ENCODE data around the gene NDC80. TPM values are rescaled to one million over a fixed set of nuclear protein-coding genes. Genes with fewer than 3 reads are reported as not detected.
"Not testable (repeated sequence)": the region's sequence is repeated elsewhere in the genome, so short reads cannot be mapped to it uniquely, and the experiment has no call there.

NDC80 gene
- 100 to 1,000 TPM in 1 of 2 donors, 10 to 100 TPM in 1; 82.0 to 113 TPM for total RNA-seq

- ATAC-seq (replicated peaks in 1 of 2) (peak; percentile 91 to 94), DNase-seq (peak; percentile 86 to 88)
- Mint-ChIP-seq H3K4me1 (ENCODE audit: low read depth) (peaks cover 59% of the 10 kb centered on the region), H3K9me3 (no peaks in the 10 kb centered on the region), H3K27ac (peak within 1 kb of the TSS; percentile 96), H3K27me3 (ENCODE audit: low read depth) (no peaks in the 10 kb centered on the region), H3K36me3 (ENCODE audit: insufficient read depth in 2 of 2) (peaks cover 20 to 35% of the 10 kb centered on the region in 2 donors), H3K4me3 (peak within 1 kb of the TSS; percentile 97 to 100)
These were observed at the start of gene NDC80, which contains the start of gene METTL4 for GRCh38 chr18:2571200-2572170. Gene NDC80 (plus strand): TSS chr18:2571557. CDS start chr18:2572986, 1,429 bp downstream. Gene METTL4 (minus strand): TSS chr18:2571505. CDS start chr18:2567216, 4,289 bp downstream.

- no peak overlapping the region for H3K4me3 Mint-ChIP-seq
These were observed 49.2 kb upstream of the NDC80 start for GRCh38 chr18:2522112-2522511.

GRCh38 chr18:2524794-2525198 is 46.6 kb upstream of the NDC80 start:
- not testable (repeated sequence) for ATAC-seq (replicated peaks in 1 of 2); H3K9me3 Mint-ChIP-seq; DNase-seq; H3K4me3 Mint-ChIP-seq; H3K27me3 Mint-ChIP-seq (ENCODE audit: low read depth); H3K27ac Mint-ChIP-seq; H3K36me3 Mint-ChIP-seq (ENCODE audit: insufficient read depth in 2 of 2)
- peaks cover 10% of the 10 kb centered on the region for H3K4me1 Mint-ChIP-seq (ENCODE audit: low read depth)

More at GRCh38 chr18:2522112-2522511, 49.2 kb upstream of the NDC80 start:
- ATAC-seq (replicated peaks in 1 of 2) (peak; percentile 37 to 53), DNase-seq (no peak)
- H3K9me3 Mint-ChIP-seq, result no peaks in the 10 kb centered on the region
- H3K27me3 Mint-ChIP-seq (ENCODE audit: low read depth), result no peaks in the 10 kb centered on the region
- no peak overlapping the region for H3K27ac Mint-ChIP-seq
- peaks cover 10% of the 10 kb centered on the region for H3K4me1 Mint-ChIP-seq (ENCODE audit: low read depth)
- H3K36me3 Mint-ChIP-seq (ENCODE audit: insufficient read depth in 2 of 2), result no peaks in the 10 kb centered on the region

- Mint-ChIP-seq H3K4me1 (ENCODE audit: low read depth) (peaks cover 10% of the 10 kb centered on the region), H3K36me3 (ENCODE audit: insufficient read depth in 2 of 2) (no peaks in the 10 kb centered on the region), H3K27ac (no peak overlapping the region), H3K9me3 (no peaks in the 10 kb centered on the region), H3K27me3 (ENCODE audit: low read depth) (no peaks in the 10 kb centered on the region), H3K4me3 (no peak overlapping the region)
- ATAC-seq (replicated peaks in 1 of 2) (no peak), DNase-seq (no peak)
These were observed 45.0 kb upstream of the NDC80 start for GRCh38 chr18:2526329-2526728.

- no peak for DNase-seq
- H3K4me3 Mint-ChIP-seq, result no peak overlapping the region
- H3K36me3 Mint-ChIP-seq (ENCODE audit: insufficient read depth in 2 of 2), result peaks cover 0 to 3% of the 10 kb centered on the region in 2 donors
- no peaks in the 10 kb centered on the region for H3K4me1 Mint-ChIP-seq (ENCODE audit: low read depth)
- no peak overlapping the region for H3K27ac Mint-ChIP-seq
- H3K27me3 Mint-ChIP-seq (ENCODE audit: low read depth), result no peaks in the 10 kb centered on the region
- no peak for ATAC-seq (replicated peaks in 1 of 2)
- no peaks in the 10 kb centered on the region for H3K9me3 Mint-ChIP-seq
These were observed 42.2 kb upstream of the NDC80 start for GRCh38 chr18:2529154-2529553.

- no peak overlapping the region for H3K27ac Mint-ChIP-seq
- peaks cover 3% of the 10 kb centered on the region in 2 donors for H3K36me3 Mint-ChIP-seq (ENCODE audit: insufficient read depth in 2 of 2)
- H3K4me1 Mint-ChIP-seq (ENCODE audit: low read depth), result no peaks in the 10 kb centered on the region
- no peaks in the 10 kb centered on the region for H3K27me3 Mint-ChIP-seq (ENCODE audit: low read depth)
- ATAC-seq (replicated peaks in 1 of 2) (no peak), DNase-seq (no peak)
- peaks cover 0 to 1% of the 10 kb centered on the region in 2 donors for H3K9me3 Mint-ChIP-seq
- no peak overlapping the region for H3K4me3 Mint-ChIP-seq
These were observed 39.6 kb upstream of the NDC80 start for GRCh38 chr18:2531751-2532150.

- H3K27me3 Mint-ChIP-seq (ENCODE audit: low read depth), result no peaks in the 10 kb centered on the region
- DNase-seq (no peak), ATAC-seq (replicated peaks in 1 of 2) (no peak)
- H3K36me3 Mint-ChIP-seq (ENCODE audit: insufficient read depth in 2 of 2), result peaks cover 3% of the 10 kb centered on the region in 2 donors
- H3K4me1 Mint-ChIP-seq (ENCODE audit: low read depth), result no peaks in the 10 kb centered on the region
- H3K27ac Mint-ChIP-seq, result no peak overlapping the region
- H3K4me3 Mint-ChIP-seq, result no peak overlapping the region
- peaks cover 0 to 1% of the 10 kb centered on the region in 2 donors for H3K9me3 Mint-ChIP-seq
These were observed 38.6 kb upstream of the NDC80 start for GRCh38 chr18:2532797-2533196.

- DNase-seq, result no peak
- H3K27ac Mint-ChIP-seq, result no peak overlapping the region
- H3K4me1 Mint-ChIP-seq (ENCODE audit: low read depth), result no peaks in the 10 kb centered on the region
- no peak overlapping the region for H3K4me3 Mint-ChIP-seq
- ATAC-seq (replicated peaks in 1 of 2), result no peak
- peaks cover 0 to 1% of the 10 kb centered on the region in 2 donors for H3K9me3 Mint-ChIP-seq
- peaks cover 3% of the 10 kb centered on the region in 2 donors for H3K36me3 Mint-ChIP-seq (ENCODE audit: insufficient read depth in 2 of 2)
- H3K27me3 Mint-ChIP-seq (ENCODE audit: low read depth), result no peaks in the 10 kb centered on the region
These were observed 36.5 kb upstream of the NDC80 start for GRCh38 chr18:2534906-2535305.

- Mint-ChIP-seq H3K9me3 (peaks cover 0 to 1% of the 10 kb centered on the region in 2 donors), H3K4me1 (ENCODE audit: low read depth) (no peaks in the 10 kb centered on the region), H3K36me3 (ENCODE audit: insufficient read depth in 2 of 2) (peaks cover 3% of the 10 kb centered on the region in 2 donors), H3K27ac (no peak overlapping the region), H3K4me3 (no peak overlapping the region), H3K27me3 (ENCODE audit: low read depth) (no peaks in the 10 kb centered on the region)
- DNase-seq (no peak), ATAC-seq (replicated peaks in 1 of 2) (no peak)
These were observed 35.9 kb upstream of the NDC80 start for GRCh38 chr18:2535419-2535910.

- H3K27ac Mint-ChIP-seq, result no peak overlapping the region
- DNase-seq, result no peak
- peaks cover 3% of the 10 kb centered on the region in 2 donors for H3K36me3 Mint-ChIP-seq (ENCODE audit: insufficient read depth in 2 of 2)
- H3K4me3 Mint-ChIP-seq, result no peak overlapping the region
- no peaks in the 10 kb centered on the region for H3K27me3 Mint-ChIP-seq (ENCODE audit: low read depth)
- no peaks in the 10 kb centered on the region for H3K4me1 Mint-ChIP-seq (ENCODE audit: low read depth)
- no peak for ATAC-seq (replicated peaks in 1 of 2)
- peaks cover 0 to 1% of the 10 kb centered on the region in 2 donors for H3K9me3 Mint-ChIP-seq
These were observed 35.3 kb upstream of the NDC80 start for GRCh38 chr18:2536063-2536462.

- H3K36me3 Mint-ChIP-seq (ENCODE audit: insufficient read depth in 2 of 2), result peaks cover 3% of the 10 kb centered on the region in 2 donors
- DNase-seq (no peak), ATAC-seq (replicated peaks in 1 of 2) (no peak)
- H3K4me3 Mint-ChIP-seq, result no peak overlapping the region
- no peaks in the 10 kb centered on the region for H3K4me1 Mint-ChIP-seq (ENCODE audit: low read depth)
- no peak overlapping the region for H3K27ac Mint-ChIP-seq
- H3K9me3 Mint-ChIP-seq, result peaks cover 0 to 1% of the 10 kb centered on the region in 2 donors
- H3K27me3 Mint-ChIP-seq (ENCODE audit: low read depth), result no peaks in the 10 kb centered on the region
These were observed 34.9 kb upstream of the NDC80 start for GRCh38 chr18:2536493-2536892.

- ATAC-seq (replicated peaks in 1 of 2), result no peak
- H3K36me3 Mint-ChIP-seq (ENCODE audit: insufficient read depth in 2 of 2), result peaks cover 3% of the 10 kb centered on the region in 2 donors
- no peak overlapping the region for H3K4me3 Mint-ChIP-seq
- peaks cover 0 to 1% of the 10 kb centered on the region in 2 donors for H3K9me3 Mint-ChIP-seq
- no peaks in the 10 kb centered on the region for H3K4me1 Mint-ChIP-seq (ENCODE audit: low read depth)
- H3K27ac Mint-ChIP-seq, result no peak overlapping the region
- DNase-seq, result no peak
- no peaks in the 10 kb centered on the region for H3K27me3 Mint-ChIP-seq (ENCODE audit: low read depth)
These were observed 34.1 kb upstream of the NDC80 start for GRCh38 chr18:2537296-2537695.

- no peak for ATAC-seq (replicated peaks in 1 of 2)
- Mint-ChIP-seq H3K27ac (no peak overlapping the region), H3K27me3 (ENCODE audit: low read depth) (no peaks in the 10 kb centered on the region), H3K4me3 (no peak overlapping the region), H3K9me3 (peaks cover 0 to 1% of the 10 kb centered on the region in 2 donors), H3K4me1 (ENCODE audit: low read depth) (no peaks in the 10 kb centered on the region), H3K36me3 (ENCODE audit: insufficient read depth in 2 of 2) (peaks cover 0 to 3% of the 10 kb centered on the region in 2 donors)
- no peak for DNase-seq
These were observed 33.1 kb upstream of the NDC80 start for GRCh38 chr18:2538236-2538635.
